Dermis lymphatic vessel endothelial cell (primary cell): ENCODE measurements around the gene CEBPG. TPM values are rescaled to one million over a fixed set of nuclear protein-coding genes. Genes with fewer than 3 reads are reported as not detected.

Experiments
- total RNA-seq: library from RNA; depleted of rRNA; stranded (reverse); fragments of >200 nt; gene quantifications from 2 replicates; pipeline ENCODE4 v1.2.1, GENCODE V29; 2014

CEBPG gene
- 27.3 and 34.0 TPM in 2 replicates for total RNA-seq

DNA sequence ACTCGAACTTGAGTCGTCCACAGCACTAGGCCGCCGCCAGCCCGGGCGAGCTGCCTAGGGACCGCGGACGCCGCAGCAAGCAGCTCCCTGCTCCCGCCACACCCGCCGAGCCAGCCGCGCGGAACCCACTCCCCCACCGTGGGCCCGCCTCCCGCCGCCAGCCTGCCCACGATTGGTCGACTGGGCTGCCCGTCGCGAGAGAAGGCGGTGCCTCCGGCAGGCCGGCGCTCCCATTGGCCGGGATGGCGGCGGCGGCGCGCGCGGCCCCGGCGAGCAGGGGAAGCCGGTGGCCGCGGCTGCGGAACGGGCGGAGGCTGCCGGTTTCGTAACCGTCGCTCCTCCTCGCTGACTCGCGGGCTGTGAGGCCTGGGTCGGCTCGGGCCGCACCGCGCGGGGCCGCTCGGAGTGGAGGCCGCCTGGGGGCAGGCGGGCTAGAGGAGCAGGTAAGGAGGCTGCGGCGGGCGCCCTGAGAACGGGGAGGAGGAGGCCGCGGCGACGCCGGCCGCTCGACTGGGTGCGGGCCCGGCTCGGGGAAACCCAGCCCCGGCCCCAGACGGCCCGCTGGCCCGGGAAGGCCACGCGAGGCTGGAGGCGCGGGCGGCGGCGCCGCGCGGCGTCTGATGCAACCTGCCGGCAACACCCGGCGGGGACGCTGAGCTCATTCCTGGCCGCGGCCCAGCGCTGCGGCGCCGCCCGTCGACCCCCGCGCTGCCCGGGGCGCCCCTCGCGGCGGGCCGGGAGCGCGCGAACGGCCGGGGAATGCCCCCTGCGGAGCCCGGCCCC is at the start of gene CEBPG:
Gene CEBPG, plus strand, starts transcription at position 257 of the 783 bp plus-strand sequence. CDS start 5,531 bp downstream, outside the sequence.

Other genes starting within 250 kb of the CEBPG start
- gene WDR88, start 241.6 kb upstream of the CEBPG start, total RNA-seq = under 0.01 and 0.09 TPM in 2 replicates
- gene LRP3, start 179.4 kb upstream of the CEBPG start, total RNA-seq = 3.9 and 6.8 TPM in 2 replicates
- not detected in 2 replicates for gene SLC7A10, start 147.9 kb upstream of the CEBPG start, total RNA-seq
- 0.33 and 0.34 TPM in 2 replicates for gene CEBPA, start 71.2 kb upstream of the CEBPG start, total RNA-seq
- gene PEPD, start 148.1 kb downstream of the CEBPG start, total RNA-seq = 75.2 and 80.2 TPM in 2 replicates
- gene CHST8, start 248.2 kb downstream of the CEBPG start, total RNA-seq = under 0.01 and 0.11 TPM in 2 replicates